GM12874 (cell line): ENCODE data around the gene GRPEL1.

ENCODE experiments used
- CTCF ChIP-seq: IDR thresholded peaks from 2 replicates; pipeline ENCODE4 v1.5.1; 2011; ENCODE audit warnings: low read depth, mild to moderate bottlenecking, control low read depth, low read length, moderate library complexity; ENCODE audit not compliant: insufficient read depth

Gene GRPEL1

GRCh38 chr4:7055990-7056325, 11.9 kb downstream of the GRPEL1 start:
- no peak for TF ChIP-seq CTCF

- no peak for TF ChIP-seq CTCF
Measured at GRCh38 chr4:7055111-7055989, 12.5 kb downstream of the GRPEL1 start.

GRCh38 chr4:7054106-7054880, 13.6 kb downstream of the GRPEL1 start:
- TF ChIP-seq CTCF, result no peak

- TF ChIP-seq CTCF, result no peak
Measured at GRCh38 chr4:7052923-7053715, 14.7 kb downstream of the GRPEL1 start.

- no peak for TF ChIP-seq CTCF
Measured at GRCh38 chr4:7052313-7052712, 15.6 kb downstream of the GRPEL1 start.

- no peak for TF ChIP-seq CTCF
Measured at GRCh38 chr4:7051905-7052304, 16.0 kb downstream of the GRPEL1 start.

- TF ChIP-seq CTCF, result no peak
Measured at GRCh38 chr4:7051144-7051495, 16.7 kb downstream of the GRPEL1 start.
